HG03039 (cell line): ENCODE measurements around the gene CDH4.

Experiments
- ATAC-seq: cut with Tn5 transposase; IDR thresholded peaks from one replicate; pipeline ENCODE4 v1.9.1; 2021; ENCODE audit warnings: mild to moderate bottlenecking, moderate library complexity; ENCODE audit not compliant: unreplicated experiment

The CDH4 gene

DNA sequence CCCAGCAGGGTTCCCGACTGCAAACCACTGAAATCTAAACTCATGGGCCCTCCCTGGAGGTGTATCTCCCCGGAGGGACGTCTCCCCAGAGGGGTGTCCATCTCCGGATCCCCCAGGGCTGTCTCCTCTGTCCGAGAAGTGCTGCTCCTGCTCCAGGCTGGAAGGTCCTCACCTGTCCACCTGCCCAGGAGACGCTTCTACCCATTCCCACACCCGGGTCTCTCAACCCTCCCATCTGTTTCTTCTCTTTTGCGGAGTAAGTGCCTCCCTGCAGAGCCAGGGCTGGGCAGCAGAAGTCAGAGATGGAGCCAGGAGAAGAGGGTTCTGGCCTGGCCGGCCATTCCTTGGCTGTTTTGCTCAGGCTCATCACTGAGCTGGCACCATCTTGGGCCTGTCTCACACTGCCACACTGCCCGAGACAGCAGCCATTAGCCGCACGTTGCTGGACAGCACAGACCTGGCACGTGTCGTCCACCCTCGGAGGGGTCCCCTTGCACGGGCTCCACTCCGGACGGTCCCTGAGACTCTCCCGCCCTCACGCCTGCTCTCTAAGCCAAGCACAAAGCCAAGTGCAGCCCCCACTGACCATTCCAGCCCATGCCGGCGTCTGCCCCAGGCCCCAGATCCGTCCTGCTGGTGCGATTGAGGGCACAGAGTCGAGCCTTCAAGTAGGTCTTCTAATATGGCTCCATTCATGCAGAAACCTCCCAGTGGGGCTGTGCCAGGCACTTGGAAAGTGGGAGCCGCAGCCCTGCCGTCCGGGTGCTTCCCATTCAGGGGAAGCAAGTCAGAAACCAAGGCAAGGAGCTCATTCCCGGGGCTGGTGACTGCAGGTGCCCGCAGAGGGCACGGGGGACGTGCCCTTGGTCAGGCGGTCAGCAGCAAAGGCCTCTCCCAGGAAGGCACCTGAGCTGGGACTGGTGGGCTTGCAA lies 445.9 kb downstream of the CDH4 start:
- no peak for ATAC-seq

GRCh38 chr20:61698598-61699494 lies 446.8 kb downstream of the CDH4 start:
- no peak for ATAC-seq

- ATAC-seq = no peak
Measured at GRCh38 chr20:61699495-61700374, 447.7 kb downstream of the CDH4 start.

DNA sequence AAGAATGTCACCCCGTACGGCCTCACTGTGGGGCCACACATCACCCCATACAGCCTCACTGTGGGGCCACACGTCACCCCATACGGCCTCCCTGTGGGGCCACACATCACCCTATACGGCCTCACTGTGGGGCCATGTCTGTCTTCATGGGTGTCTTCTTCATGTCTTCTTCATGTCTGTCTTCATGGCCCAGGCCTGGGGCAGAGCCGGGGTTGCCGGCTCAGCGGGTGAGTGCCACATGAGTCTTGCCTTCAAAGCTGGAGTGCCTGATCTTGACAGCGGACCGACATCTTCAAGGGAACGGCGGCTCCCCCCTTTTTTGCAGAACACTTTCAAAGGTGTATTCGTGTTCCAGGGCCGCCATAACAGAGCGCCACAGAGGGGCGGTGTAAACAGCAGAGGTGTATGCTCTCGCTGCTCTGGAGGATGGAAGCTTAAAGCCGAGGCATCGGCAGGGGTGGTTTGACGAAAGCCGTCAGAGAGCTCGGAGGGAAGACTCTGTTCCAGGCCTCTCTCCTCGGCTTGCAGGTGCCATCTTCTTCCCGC lies 448.6 kb downstream of the CDH4 start:
- ATAC-seq = no peak

DNA sequence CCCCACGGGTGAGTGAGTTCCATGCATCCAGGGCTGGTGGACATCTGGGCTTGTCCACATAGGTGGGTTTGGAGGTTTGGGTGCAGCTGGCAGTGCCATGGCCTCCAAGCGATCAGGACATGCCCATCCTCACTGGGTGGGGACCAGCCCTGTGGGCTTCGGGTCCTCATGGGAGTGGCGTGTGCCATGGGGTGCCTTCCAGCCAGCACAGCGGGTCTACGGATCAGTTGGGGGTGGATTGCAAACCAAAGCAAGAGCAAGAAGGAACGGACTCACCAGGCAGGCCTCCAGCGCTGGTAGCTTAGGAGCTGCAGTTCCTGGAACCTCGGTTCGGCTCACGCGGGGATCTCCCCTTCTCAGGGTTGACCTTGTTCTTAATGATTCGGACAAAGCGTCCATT lies 449.3 kb downstream of the CDH4 start:
- ATAC-seq = no peak

- ATAC-seq = no peak
Measured at GRCh38 chr20:61701802-61702201, 449.7 kb downstream of the CDH4 start.

DNA sequence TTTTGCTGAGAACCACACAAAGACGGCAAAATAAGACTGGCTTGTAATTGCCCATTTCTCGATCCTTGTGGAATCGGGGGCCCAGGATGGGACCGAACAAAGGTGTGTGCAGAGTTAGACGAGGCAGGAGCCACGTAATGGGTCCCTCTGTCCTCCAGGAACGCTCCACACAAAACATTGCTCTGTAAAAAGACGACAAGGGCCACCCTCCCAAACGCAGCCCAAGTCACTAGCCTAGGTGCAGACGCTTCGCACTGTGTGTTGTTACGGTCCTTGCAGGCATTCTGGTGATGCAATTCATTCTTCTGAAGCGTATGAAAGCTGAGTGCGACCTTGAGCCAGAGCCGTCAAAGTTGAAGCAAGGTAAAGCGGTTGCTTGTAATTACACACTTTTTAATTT lies 450.2 kb downstream of the CDH4 start:
- no peak for ATAC-seq

- ATAC-seq = no peak
Measured at GRCh38 chr20:61704661-61705060, 452.6 kb downstream of the CDH4 start.

DNA sequence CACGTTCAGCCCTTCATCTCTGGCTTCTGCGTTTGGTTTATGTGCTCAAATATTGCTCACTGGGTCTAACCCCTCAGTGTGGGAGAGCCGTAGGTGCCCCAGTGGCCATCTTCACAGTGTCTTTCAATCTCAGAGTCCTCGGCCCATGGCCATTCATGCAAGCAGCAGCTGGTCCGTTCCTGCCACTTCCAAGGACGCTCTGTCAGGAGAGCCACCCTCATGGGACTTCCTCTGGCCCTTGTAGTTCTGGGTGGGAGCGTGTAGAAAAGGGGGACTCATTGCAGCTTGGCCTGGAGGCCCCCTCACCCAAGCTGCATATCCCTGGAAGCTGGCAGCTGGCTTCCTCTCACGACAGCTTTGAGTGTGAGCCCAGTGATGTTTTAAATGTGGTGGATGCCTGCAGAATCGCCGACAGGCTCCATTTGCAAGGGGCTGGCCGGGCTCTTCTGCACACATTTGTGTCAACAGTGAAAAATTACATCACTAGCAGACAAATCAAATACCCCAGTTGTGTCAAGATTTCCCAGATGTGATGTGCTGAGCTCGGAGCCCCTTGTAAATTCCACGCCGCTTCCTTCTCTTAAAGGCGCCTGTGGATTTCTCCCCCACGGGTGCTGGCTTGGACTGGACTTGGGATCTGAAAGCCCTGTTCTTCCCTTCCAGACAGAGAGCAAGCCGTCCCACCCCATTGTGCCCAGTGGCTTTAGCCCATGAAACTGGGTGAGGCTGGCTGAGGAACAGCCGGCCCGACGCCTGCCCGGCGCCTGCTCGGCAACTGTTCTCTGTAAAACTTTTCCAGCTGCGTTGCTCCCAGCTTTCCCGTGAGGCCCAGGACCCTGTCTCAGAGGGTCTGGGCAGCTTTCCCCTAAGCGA lies 453.6 kb downstream of the CDH4 start:
- no peak for ATAC-seq

DNA sequence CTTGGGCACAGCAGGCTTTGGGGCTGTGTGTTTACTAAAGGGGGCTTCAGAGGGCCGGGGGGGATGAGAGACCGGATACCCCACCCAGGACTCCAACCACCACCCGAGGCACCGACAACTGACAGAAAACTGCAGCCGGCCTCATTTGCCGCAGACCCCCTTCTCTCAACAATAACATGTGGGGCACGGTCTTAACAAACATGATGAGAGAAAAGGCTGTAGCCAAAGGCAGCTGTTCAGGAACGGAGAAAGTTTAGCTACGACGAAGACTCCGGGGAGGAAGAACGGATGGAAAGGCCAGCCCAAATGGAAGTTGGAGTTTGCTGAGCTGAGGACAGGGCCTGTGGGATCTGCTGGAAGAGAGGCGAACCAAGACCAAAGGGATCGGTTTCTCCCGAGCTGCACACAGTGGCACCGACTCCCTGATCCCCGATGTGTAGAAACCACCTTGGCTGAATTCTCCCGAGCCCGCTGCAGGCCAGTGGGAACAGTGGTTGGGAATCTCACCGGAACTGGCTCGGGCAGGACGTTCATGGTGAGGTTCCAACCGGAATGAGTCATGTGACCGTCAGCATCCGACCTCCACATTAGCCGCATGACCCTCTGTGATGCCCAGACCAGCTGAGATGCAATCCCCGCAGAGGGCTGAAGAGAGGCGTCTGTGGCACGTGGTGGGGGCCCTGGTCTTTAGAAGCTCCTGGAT lies 454.3 kb downstream of the CDH4 start:
- ATAC-seq = no peak

DNA sequence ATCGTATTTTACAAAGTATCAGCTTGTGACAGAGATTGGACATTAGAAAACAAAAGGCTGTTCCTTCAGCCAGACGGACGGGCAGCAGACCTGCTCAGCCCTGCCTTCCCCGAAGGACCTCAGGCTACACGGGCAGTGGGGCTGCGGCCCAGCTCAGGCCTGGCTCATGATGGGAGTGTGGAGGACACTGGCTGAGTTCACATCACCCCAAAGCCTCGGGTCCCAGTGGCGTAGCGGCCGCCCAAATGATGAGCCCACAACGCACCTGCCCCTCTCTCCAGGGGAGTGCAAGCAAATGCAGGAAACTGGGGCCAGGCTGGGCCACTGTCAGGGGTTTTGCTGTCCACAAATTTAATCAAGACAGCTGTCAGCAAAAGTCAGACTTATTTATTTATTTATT lies 456.8 kb downstream of the CDH4 start:
- no peak for ATAC-seq

DNA sequence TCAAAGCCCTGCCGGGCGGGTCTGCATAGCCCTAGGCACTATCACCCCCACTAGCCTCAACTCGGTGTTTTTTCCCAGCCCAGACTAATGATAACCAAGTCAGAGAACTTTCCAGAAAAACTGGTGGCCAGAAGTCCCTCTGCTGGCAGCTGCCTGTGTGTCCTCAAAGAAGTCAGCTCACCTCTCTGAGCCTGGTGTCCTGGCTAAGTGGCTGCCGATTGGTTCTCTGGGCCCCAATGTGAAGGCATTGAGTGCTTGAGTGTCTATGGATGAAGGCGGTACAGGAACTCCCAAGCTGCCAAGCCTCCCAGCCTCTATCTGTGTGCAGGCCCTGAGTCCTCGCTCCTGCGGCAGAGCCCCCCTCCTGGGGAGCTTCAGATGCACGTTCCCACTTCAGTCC lies 458.0 kb downstream of the CDH4 start:
- ATAC-seq = no peak

GRCh38 chr20:61712688-61713087 lies 460.6 kb downstream of the CDH4 start:
- ATAC-seq = no peak

DNA sequence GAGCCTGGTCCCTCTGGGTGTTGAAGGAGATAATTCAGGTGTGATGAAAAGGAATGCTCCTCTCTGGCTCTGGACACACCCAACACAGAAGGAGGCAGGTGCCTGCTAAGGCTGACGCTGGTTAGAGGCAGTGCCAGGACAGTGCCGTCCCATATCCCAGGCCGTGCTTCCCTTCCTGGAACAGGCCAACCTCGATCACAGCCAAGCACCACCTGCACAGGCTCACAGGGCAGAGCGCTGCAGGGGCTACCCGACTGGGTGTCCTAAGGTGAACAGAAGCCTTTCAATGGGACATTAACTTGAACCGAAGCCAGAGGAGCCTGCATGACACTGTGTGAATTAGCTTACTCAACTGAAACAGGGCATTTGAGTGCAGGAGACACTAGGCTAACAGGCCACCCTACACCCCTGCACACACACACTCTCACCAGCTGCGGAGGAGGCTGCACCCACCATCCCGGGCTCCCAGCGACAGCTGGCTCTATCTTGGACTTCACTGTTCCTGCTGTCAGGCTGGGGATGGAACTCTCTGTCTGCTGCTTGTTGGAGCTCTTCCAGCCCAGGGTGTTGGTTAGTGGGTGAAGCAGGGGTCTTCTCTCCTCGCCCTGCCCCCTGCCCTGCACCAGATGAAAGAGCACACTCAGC lies 466.4 kb downstream of the CDH4 start:
- ATAC-seq = no peak

DNA sequence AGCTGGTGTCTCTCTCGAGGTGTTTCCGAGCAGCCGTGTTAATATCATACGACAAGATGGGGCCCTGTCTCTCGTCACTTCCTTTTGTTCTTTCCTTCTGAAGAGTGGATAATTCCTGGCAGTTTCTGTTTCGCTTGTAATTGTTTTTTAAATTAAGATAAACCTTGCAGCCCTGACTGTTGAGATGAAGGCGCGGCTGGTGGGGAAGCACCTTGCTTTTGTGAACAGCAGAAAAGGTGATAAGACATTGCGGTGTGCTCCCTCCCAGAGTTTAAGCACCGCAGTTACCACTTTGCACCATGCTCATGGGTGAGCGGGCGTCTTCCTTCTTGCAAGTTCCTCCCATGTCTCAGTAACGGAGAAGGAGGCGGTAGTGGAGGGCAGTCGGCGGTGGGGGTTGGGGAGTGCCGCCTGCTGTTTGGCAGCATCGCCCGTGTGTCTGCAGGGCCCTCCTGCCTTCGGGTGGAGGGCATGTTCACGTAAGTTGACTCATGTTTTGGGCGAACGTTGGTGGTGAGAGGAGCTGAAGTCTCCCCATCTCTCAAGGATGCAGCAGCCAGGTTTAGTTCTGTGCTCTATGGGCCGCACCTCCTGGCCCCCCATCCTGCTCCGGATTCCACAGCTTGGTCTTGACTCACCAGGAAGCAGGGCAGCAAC lies 467.8 kb downstream of the CDH4 start:
- ATAC-seq = no peak

- no peak for ATAC-seq
Measured at GRCh38 chr20:61720348-61720696, 468.3 kb downstream of the CDH4 start.

GRCh38 chr20:61722146-61722678 lies 470.2 kb downstream of the CDH4 start:
- no peak for ATAC-seq
